Renal cortex interstitium (tissue), 11 donors: ENCODE results near the gene B3GNT8. TPM values are rescaled to one million over a fixed set of nuclear protein-coding genes. Genes with fewer than 3 reads are reported as not detected.
"Not testable (repeated sequence)": the region's sequence is repeated elsewhere in the genome, so short reads cannot be mapped to it uniquely, and the experiment has no call there.

Experiments
- DNase-seq, 11 donors: peaks; one replicate each; pipeline ENCODE4 v3.0.0-alpha.2; 2013; ENCODE audit warnings: low read depth in 9 of 11, low spot score in 4 of 11; ENCODE audit errors: extremely low read depth in 1 of 11
- polyA plus RNA-seq, 3 donors: library from polyadenylated mRNA; unstranded; fragments of 120-200 nt; gene quantifications; one replicate each; pipeline ENCODE4 v1.2.1, GENCODE V29; 2013; ENCODE audit not compliant: insufficient read length in 3 of 3

B3GNT8 gene
- polyA plus RNA-seq, 3 donors = 2.1 to 3.9 (median 3.3) TPM

DNA sequence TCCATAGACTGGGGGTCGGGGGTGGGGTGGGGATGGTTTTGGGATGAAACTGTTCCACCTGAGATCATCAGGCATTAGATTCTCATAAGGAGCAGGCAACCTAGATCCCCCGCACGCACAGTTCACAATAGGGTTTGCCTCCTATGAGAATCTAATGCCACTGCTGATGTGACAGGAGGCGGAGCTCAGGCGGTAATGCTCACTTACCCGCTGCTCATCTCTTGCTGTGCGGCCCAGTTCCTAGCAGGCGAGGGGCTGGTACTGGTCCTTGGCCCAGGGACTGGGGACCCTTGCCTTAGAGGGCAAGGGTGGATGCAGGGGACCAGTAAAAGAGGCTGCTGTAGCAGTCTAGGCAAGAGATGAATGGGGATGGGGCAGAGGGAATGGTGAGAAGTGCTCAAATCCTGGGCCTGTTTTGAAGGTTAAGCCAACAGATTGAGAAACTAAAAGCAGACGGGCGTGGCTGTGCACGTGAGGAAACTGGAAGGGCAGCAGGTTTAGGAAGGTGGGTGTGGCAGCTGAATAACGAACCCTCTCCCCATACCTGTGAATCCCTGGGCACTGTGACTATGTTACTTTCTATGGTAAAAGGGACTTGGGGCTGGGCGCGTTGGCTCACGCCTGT lies 14.3 kb upstream of the B3GNT8 start:
- no peak for DNase-seq

- peak; percentile 90 to 98 (median 95) for DNase-seq
Observed at GRCh38 chr19:41439441-41440222, 12.5 kb upstream of the B3GNT8 start, which contains the start of gene DMAC2. Gene DMAC2, minus strand, starts transcription at chr19:41439912. Its CDS starts 13 bp downstream, at chr19:41439899.

GRCh38 chr19:41437944-41438574 lies 10.9 kb upstream of the B3GNT8 start:
- DNase-seq = no peak

GRCh38 chr19:41436674-41436951 lies 9.4 kb upstream of the B3GNT8 start:
- no peak for DNase-seq

DNA sequence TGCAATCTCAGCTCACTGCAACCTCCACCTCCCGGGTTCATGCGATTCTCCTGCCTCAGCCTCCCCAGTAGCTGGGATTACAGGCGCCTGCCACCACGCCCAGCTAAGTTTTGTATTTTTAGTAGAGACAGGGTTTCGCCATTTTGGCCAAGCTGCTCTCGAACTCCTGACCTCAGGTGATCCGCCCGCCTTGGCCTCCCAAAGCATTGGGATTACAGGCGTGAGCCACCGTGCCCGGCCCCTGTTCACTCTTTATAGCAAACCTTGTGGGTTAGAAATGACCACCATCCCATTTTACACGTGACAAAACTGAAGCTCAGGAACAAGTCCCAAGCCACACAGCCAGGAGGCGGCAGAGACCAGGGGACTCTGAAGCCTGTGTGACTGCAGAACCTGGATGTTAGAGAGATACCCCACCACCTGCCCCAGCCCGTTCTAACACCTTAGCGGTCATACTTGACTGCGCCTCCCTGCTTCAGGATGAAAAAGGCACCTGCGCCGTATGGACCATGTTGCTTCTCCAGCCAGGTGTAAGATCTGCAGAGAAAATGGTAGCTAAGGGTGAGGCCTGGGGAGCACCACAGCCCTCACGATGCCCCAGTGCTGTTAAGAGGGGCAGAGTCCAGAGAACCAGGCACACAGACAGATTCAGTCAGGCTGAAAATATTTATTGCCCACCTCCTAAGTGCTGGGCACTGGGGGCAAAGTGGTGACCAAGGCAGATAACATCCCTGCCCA lies 8.9 kb upstream of the B3GNT8 start:
- DNase-seq = no peak

GRCh38 chr19:41435376-41435775 lies 8.2 kb upstream of the B3GNT8 start:
- not testable (repeated sequence) for DNase-seq

DNA sequence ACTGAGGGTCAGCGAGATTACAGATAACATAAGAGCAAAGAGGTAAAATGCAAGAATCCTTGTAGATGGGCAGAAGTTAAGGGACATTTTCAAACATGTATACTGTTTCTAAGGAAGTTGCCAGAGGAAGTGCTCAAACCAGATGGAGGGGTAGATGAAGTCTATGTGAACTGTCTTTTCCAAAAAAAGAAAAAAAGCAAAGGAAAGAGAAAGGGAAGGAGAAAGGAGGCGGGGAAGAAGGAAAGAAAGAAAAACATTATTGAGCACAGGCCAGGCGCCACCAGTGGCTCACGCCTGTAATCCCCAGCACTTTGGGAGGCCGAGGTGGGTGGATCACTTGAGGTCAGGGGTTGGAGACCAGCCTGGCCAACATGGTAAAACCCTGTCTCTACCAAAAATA lies 7.3 kb upstream of the B3GNT8 start:
- DNase-seq = no peak

GRCh38 chr19:41433171-41433570 lies 6.0 kb upstream of the B3GNT8 start:
- DNase-seq = no peak

DNA sequence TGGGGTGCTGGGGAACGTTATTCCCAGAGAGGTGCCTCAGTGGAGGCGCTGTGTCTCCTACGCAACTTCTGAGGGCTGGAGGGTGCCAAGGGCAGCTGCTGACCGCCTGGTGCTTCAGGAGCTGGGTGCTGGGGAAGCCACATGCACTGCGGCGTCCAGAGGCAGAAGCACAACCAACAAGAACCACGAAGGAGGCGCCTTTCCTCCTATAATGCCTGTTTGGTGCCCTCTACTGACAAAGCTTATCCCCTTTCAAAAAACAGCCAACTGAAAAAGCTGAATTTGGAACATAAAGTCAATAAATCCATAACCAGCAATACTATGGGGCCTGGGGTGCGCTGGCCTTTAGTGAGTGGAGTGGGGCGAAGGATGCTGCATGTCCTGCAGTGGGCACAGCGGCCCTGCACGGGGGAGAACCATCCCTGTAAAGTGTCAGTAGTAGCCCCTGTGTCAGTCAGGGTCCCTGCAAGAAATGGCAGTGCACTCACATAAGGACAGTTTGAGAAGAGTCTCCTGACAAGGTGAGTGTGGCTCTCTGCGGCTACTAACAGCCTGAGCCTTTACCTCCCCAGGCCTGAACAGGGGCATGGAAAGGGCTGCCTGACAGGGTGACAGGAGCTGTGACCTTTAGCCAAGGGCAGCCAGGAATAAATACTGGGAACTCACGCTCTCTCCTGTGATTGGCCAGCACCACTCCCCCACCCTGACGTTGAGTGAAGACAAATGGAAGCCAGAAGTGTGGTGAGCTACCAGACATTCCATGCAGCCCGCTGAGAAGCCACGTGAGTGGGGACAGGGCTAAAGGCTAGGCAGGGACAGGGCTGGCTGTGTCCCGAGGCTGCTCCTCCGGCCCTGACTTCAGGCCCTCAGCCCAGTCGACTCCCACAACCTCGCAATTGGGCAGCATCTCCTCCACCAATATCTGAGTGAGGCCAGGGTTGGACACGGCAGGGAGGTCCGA lies 4.5 kb upstream of the B3GNT8 start:
- DNase-seq = no peak

GRCh38 chr19:41430922-41431321 lies 3.7 kb upstream of the B3GNT8 start:
- no peak for DNase-seq

- DNase-seq = no peak
Observed at GRCh38 chr19:41428481-41428859, 1.3 kb upstream of the B3GNT8 start.

GRCh38 chr19:41427647-41428480 lies 690 bp upstream of the B3GNT8 start:
- no peak for DNase-seq

- DNase-seq = no peak
Observed at GRCh38 chr19:41426116-41426841, 895 bp downstream of the B3GNT8 start.

DNA sequence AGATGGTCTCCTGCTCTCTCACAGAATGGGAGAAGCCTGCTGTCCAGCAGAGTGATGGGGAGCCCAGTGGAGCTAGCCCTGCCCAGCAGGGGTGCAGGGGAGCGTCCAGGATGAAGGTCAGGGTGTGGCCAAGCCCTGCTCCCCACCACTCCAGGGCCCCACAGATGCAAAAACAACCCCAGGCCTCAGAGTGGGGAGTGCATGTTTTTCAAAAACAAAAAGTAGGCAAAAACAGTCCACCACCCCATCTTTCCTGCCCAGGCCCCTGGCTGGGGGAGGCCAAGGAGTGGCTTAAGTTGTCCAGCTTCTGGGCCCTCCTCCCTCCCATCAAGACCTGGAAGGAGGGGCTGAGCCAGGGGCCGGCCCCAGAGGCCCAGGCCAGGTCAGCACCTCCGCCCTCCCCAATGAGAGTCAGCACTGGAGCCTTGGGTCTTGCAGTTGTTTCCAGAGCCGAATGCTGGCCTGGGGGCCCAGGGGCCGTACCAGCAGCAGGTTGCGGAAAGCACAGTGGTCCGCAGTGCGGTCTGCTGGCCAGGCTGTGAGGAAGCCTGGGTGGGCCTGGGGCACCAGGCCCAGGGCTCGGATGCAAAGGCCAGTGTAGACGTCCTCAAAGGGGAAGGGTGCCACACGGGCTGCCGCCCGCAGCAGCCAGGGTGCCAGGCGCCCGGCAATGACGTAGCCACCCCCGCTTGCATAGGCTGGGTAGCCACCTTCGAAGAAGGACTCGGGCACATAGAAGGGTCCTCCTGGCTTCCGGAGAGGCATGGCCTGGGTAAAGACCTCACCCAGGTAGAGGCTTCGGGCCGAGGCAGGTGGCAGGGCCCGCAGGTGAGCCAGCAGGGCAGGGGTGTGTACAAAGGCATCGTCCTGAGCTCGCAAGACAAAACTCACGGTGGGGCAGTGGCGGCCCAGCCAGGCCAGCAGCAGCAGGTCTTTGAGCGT lies 1.7 kb downstream of the B3GNT8 start:
- DNase-seq = no peak

GRCh38 chr19:41424335-41425173 lies 2.6 kb downstream of the B3GNT8 start:
- no peak for DNase-seq
